HCT116 (cell line): ENCODE data around the gene RPH3AL. TPM values are rescaled to one million over a fixed set of nuclear protein-coding genes. Genes with fewer than 3 reads are reported as not detected.

Experiments used
- ATAC-seq: fragments of 200-7000 bp; cut with Tn5 transposase; 2 replicates; pipeline ENCODE4 v1.9.1; 2020; ENCODE audit warnings: mild to moderate bottlenecking, moderate library complexity
- BruUV-seq: library from RNA; stranded (reverse); fragments of 400-500 nt; replicated peaks from 2 replicates; lab custom pipeline; 2021; lab: Mats Ljungman, UMichigan
- CTCF ChIA-PET: fragments of 300-600 bp; sonication (Branson Sonifier 250); formaldehyde crosslinking; loops from one replicate; lab custom pipeline; 2021; ENCODE audit warnings: antibody characterized with exemption; lab: Charles Lee
- POLR2A ChIA-PET: fragments of 300-600, 350-600 bp; sonication (Branson Sonifier 250); formaldehyde crosslinking; loops from one replicate; lab custom pipeline; 2021; ENCODE audit warnings: antibody characterized with exemption; lab: Charles Lee
- RAD21 ChIA-PET, 2 experiments: fragments of 300-600 bp; sonication (Branson Sonifier 250); formaldehyde crosslinking; loops; one replicate each; lab custom pipeline; 2023; ENCODE audit warnings: low total read pairs in 2 of 2; ENCODE audit not compliant: uncharacterized antibody in 2 of 2, unreplicated experiment in 2 of 2, low non-redundant PET in 1 of 2; lab: Charles Lee
- DNase-seq: peaks from one replicate; pipeline ENCODE4 v3.0.0-alpha.2; 2010; ENCODE audit warnings: low read depth, low spot score
- H2AFZ ChIP-seq: fragments of 200-600 bp; shearing (Covaris generic), sonication (generic); 2 replicates; pipeline ENCODE4 v1.6.1; 2017; ENCODE audit warnings: low read depth, mixed run types, mixed read lengths, antibody characterized with exemption, low read length; ENCODE audit not compliant: poor library complexity, severe bottlenecking
- H3K27ac ChIP-seq: 2 replicates; pipeline ENCODE4 v1.5.1; 2012; ENCODE audit warnings: low read depth, low read length
- H3K27me3 ChIP-seq: fragments of 200-600 bp; sonication (generic); 2 replicates; pipeline ENCODE4 v1.6.1; 2016; ENCODE audit warnings: mixed run types, low read length, mixed read lengths; ENCODE audit not compliant: insufficient read depth
- H3K36me3 ChIP-seq, 2 experiments: fragments of 200-500 bp in 1 of 2; fragments of 200-600 bp in 1 of 2; sonication (Bioruptor generic) in 1 of 2; sonication (generic) in 1 of 2; 2 replicates each; pipeline versions ENCODE4 v1.5.1 to v1.6.1; 2014 to 2016; ENCODE audit warnings: low read length in 2 of 2, inconsistent platforms in 1 of 2, mixed read lengths in 1 of 2, mixed run types in 1 of 2; ENCODE audit not compliant: insufficient read depth in 2 of 2, control insufficient read depth in 1 of 2
- H3K4me1 ChIP-seq, 2 experiments: fragments of 200-600 bp in 1 of 2; sonication (generic) in 1 of 2; 2 replicates each; pipeline versions ENCODE4 v1.5.1 to v1.6.1; 2012 to 2017; ENCODE audit warnings: low read length in 2 of 2, inconsistent platforms in 1 of 2, mild to moderate bottlenecking in 1 of 2, mixed read lengths in 1 of 2, mixed run types in 1 of 2, moderate library complexity in 1 of 2; ENCODE audit not compliant: insufficient read depth in 2 of 2, control insufficient read depth in 1 of 2
- H3K4me2 ChIP-seq: fragments of 200-600 bp; sonication (generic); 2 replicates; pipeline ENCODE4 v1.6.1; 2017; ENCODE audit warnings: mixed run types, low read length, mixed read lengths
- H3K4me3 ChIP-seq, 2 experiments: fragments of 200-600 bp in 1 of 2; sonication (generic) in 1 of 2; replicated peaks in 1 of 2; 2 replicates each; pipeline ENCODE4 v1.5.1; 2011 to 2016; ENCODE audit warnings: low read length in 2 of 2, control low read depth in 1 of 2, low read depth in 1 of 2, mild to moderate bottlenecking in 1 of 2, mixed read lengths in 1 of 2, mixed run types in 1 of 2
- H3K79me2 ChIP-seq: fragments of 200-600 bp; sonication (generic); 2 replicates; pipeline ENCODE4 v1.6.1; 2017; ENCODE audit warnings: mild to moderate bottlenecking, mixed run types, low read length, moderate library complexity, mixed read lengths; ENCODE audit not compliant: insufficient read depth
- H3K9ac ChIP-seq: fragments of 200-600 bp; sonication (generic); 2 replicates; pipeline ENCODE4 v1.6.1; 2016; ENCODE audit warnings: low read length, mixed read lengths
- H3K9me2 ChIP-seq: fragments of 200-600 bp; sonication (generic), shearing (Covaris generic); 2 replicates; pipeline ENCODE4 v1.6.1; 2017; ENCODE audit warnings: mixed run types, mild to moderate bottlenecking, moderate library complexity; ENCODE audit not compliant: insufficient read depth
- H3K9me3 ChIP-seq, 2 experiments: fragments of 200-500 bp in 1 of 2; fragments of 200-600 bp in 1 of 2; sonication (Bioruptor generic) in 1 of 2; sonication (generic) in 1 of 2; 2 replicates each; pipeline ENCODE4 v1.6.1; 2014 to 2017; ENCODE audit warnings: low read length in 2 of 2, mixed read lengths in 2 of 2, inconsistent platforms in 1 of 2, low read depth in 1 of 2, mild to moderate bottlenecking in 1 of 2, mixed run types in 1 of 2, moderate library complexity in 1 of 2; ENCODE audit not compliant: control insufficient read depth in 1 of 2, insufficient read depth in 1 of 2
- H4K20me1 ChIP-seq: fragments of 200-600 bp; sonication (generic), shearing (Covaris generic); 2 replicates; pipeline ENCODE4 v1.6.1; 2017; ENCODE audit warnings: mixed run types, mild to moderate bottlenecking, moderate library complexity; ENCODE audit not compliant: insufficient read depth
- CBX3 ChIP-seq: IDR thresholded peaks from 2 replicates; pipeline ENCODE4 v1.6.1; 2012; ENCODE audit warnings: low read depth
- CEBPB ChIP-seq: IDR thresholded peaks from 2 replicates; pipeline ENCODE4 v1.6.1; 2012; ENCODE audit warnings: low read depth
- CTCF ChIP-seq, 3 experiments: fragments of 200-600 bp in 1 of 3; sonication (generic) in 1 of 3; IDR thresholded peaks in 2 of 3; conservative IDR thresholded peaks in 1 of 3; 2 replicates each; pipeline ENCODE4 v1.5.1; 2012 to 2017; ENCODE audit warnings: low read depth in 2 of 3, low read length in 2 of 3, antibody characterized with exemption in 1 of 3, borderline replicate concordance in 1 of 3, control low read depth in 1 of 3, mild to moderate bottlenecking in 1 of 3, mixed read lengths in 1 of 3, mixed run types in 1 of 3, moderate library complexity in 1 of 3; ENCODE audit not compliant: insufficient read depth in 1 of 3
- EGR1 ChIP-seq: IDR thresholded peaks from 2 replicates; pipeline ENCODE4 v1.6.1; 2012; ENCODE audit warnings: low read depth
- ELF1 ChIP-seq: IDR thresholded peaks from 2 replicates; pipeline ENCODE4 v1.6.1; 2012; ENCODE audit warnings: low read depth, borderline replicate concordance
- EZH2 ChIP-seq: fragments of 200-600 bp; sonication (generic); IDR thresholded peaks from 2 replicates; pipeline ENCODE4 v1.6.1; 2017; ENCODE audit warnings: antibody characterized with exemption, mixed run types
- EZH2phosphoT487 ChIP-seq: fragments of 200-600 bp; IDR thresholded peaks from 2 replicates; pipeline ENCODE4 v1.6.1; 2018; ENCODE audit warnings: antibody characterized with exemption, borderline replicate concordance
- FOSL1 ChIP-seq: IDR thresholded peaks from 2 replicates; pipeline ENCODE4 v1.6.1; 2012; ENCODE audit warnings: low read depth
- JUND ChIP-seq: IDR thresholded peaks from 2 replicates; pipeline ENCODE4 v1.6.1; 2012
- POLR2A ChIP-seq: IDR thresholded peaks from 2 replicates; pipeline ENCODE4 v1.7.0; 2011; ENCODE audit warnings: borderline replicate concordance; ENCODE audit not compliant: insufficient read depth, insufficient read length; ENCODE audit errors: extremely low read depth
- POLR2AphosphoS5 ChIP-seq: IDR thresholded peaks from 2 replicates; pipeline ENCODE4 v1.6.1; 2011; ENCODE audit warnings: mild to moderate bottlenecking, low read depth, low read length, moderate library complexity
- RAD21 ChIP-seq: IDR thresholded peaks from 2 replicates; pipeline ENCODE4 v1.6.1; 2012; ENCODE audit warnings: low read depth, mild to moderate bottlenecking
- REST ChIP-seq: IDR thresholded peaks from 2 replicates; pipeline ENCODE4 v1.6.1; 2012; ENCODE audit warnings: low read depth
- SP1 ChIP-seq: IDR thresholded peaks from 2 replicates; pipeline ENCODE4 v1.6.1; 2012; ENCODE audit warnings: low read depth
- SRF ChIP-seq: IDR thresholded peaks from 2 replicates; pipeline ENCODE4 v1.6.1; 2012; ENCODE audit warnings: low read depth
- TCF7L2 ChIP-seq: IDR thresholded peaks from 2 replicates; pipeline ENCODE4 v1.7.0; 2011; ENCODE audit warnings: borderline replicate concordance, inconsistent platforms; ENCODE audit not compliant: insufficient read depth, insufficient read length; ENCODE audit errors: extremely low read depth
- YY1 ChIP-seq: IDR thresholded peaks from 2 replicates; pipeline ENCODE4 v1.6.1; 2011; ENCODE audit warnings: low read length, low read depth, moderate library complexity, mild to moderate bottlenecking; ENCODE audit not compliant: insufficient replicate concordance; ENCODE audit errors: extremely low read depth
- ZBTB33 ChIP-seq: IDR thresholded peaks from 2 replicates; pipeline ENCODE4 v1.6.1; 2011; ENCODE audit warnings: mild to moderate bottlenecking, low read length, moderate library complexity; ENCODE audit not compliant: insufficient replicate concordance; ENCODE audit errors: extremely low read depth
- ZFX ChIP-seq: fragments of 450-650 bp; IDR thresholded peaks from 2 replicates; pipeline ENCODE4 v1.6.1; 2017
- ZNF274 ChIP-seq: fragments of 200-500 bp; sonication (Bioruptor generic); IDR thresholded peaks from 2 replicates; pipeline ENCODE4 v1.6.1; 2014; ENCODE audit warnings: mild to moderate bottlenecking, low read depth, low read length, inconsistent platforms
- intact Hi-C: fragments of 100-400 bp; cut with micrococcal nuclease; formaldehyde crosslinking; loops from 2 replicates; pipeline ENCODE4 v1.10.0; 2022
- total RNA-seq: library from RNA; stranded (reverse); gene quantifications from one replicate; pipeline ENCODE4 v1.2.1, GENCODE V29; 2021; ENCODE audit not compliant: unreplicated experiment

The RPH3AL gene
- total RNA-seq, 1 experiment from 2014 or later: 17.0 TPM

GRCh38 chr17:210402-210801 lies 142.2 kb downstream of the RPH3AL start:
- Histone ChIP-seq H3K4me3 (no peak overlapping the region), H3K4me2 (no peak overlapping the region), H3K4me1 (peaks cover 0 to under 1% of the 10 kb centered on the region in 2 experiments; a peak in 1 of 4 replicates), H3K79me2 (no peaks in the 10 kb centered on the region), H3K27ac (no peak overlapping the region), H4K20me1 (no peaks in the 10 kb centered on the region), H3K9ac (no peak overlapping the region), H3K9me2 (no peaks in the 10 kb centered on the region), H3K27me3 (no peaks in the 10 kb centered on the region), H2AFZ (no peak overlapping the region), H3K9me3 (no peaks in the 10 kb centered on the region), H3K36me3 (no peaks in the 10 kb centered on the region)
- ChIA-PET RAD21 (no interaction called here), POLR2A (no interaction called here), CTCF (no interaction called here)
- BruUV-seq: no TSS peak
- DNase-seq: no peak
- intact Hi-C loops: no loop called here
- no peak for ATAC-seq
- TF ChIP-seq EGR1 (no peak), CTCF (IDR thresholded peaks at IDR 0.05 in 2 of 3, conservative IDR thresholded peaks at IDR 0.05 in 1 of 3; ENCODE audit: borderline replicate concordance in 1 of 3, insufficient read depth in 1 of 3, low read depth in 2 of 3, low read length in 2 of 3) (no peak), JUND (no peak), EZH2 (no peak), SRF (no peak), POLR2A (no peak), RAD21 (no peak), YY1 (no peak), ZNF274 (no peak), CBX3 (no peak), TCF7L2 (no peak), EZH2phosphoT487 (no peak), POLR2AphosphoS5 (no peak), FOSL1 (no peak), ELF1 (no peak), CEBPB (no peak), ZFX (no peak), SP1 (no peak), REST (no peak), ZBTB33 (no peak)
